IMR-90 (cell line): ENCODE measurements around the gene FRS3. TPM values are rescaled to one million over a fixed set of nuclear protein-coding genes. Genes with fewer than 3 reads are reported as not detected.
A peak's percentile ranks its signal among the peaks of the same experiment; 100 is the strongest.

Experiments used
- ATAC-seq: fragments of 200-7000 bp; cut with Tn5 transposase; 2 replicates; pipeline ENCODE4 v1.9.1; 2020; ENCODE audit warnings: low read depth, mild to moderate bottlenecking, moderate library complexity
- BruUV-seq: library from RNA; stranded (reverse); fragments of 400-500 nt; replicated peaks from 2 replicates; lab custom pipeline; 2021; lab: Mats Ljungman, UMichigan
- CTCF ChIA-PET: fragments of 300-600 bp; formaldehyde crosslinking; extraction: SDS; loops from one replicate; lab custom pipeline; 2021; ENCODE audit warnings: antibody characterized with exemption; lab: Yijun Ruan, JAX
- POLR2A ChIA-PET: fragments of 300-600 bp; sonication (Branson Sonifier 250); formaldehyde crosslinking; loops from one replicate; lab custom pipeline; 2022; ENCODE audit warnings: antibody characterized with exemption; ENCODE audit not compliant: unreplicated experiment; lab: Charles Lee
- DNase-seq: peaks from one replicate; pipeline ENCODE4 v3.0.0; 2013
- H2AFZ ChIP-seq: replicated peaks from 2 replicates; pipeline ENCODE3; 2013; ENCODE audit warnings: low read length, mild to moderate bottlenecking; ENCODE audit not compliant: poor library complexity
- H2AK5ac ChIP-seq: 2 replicates; pipeline ENCODE4 v1.6.1; 2013; ENCODE audit warnings: low read depth, low read length, inconsistent platforms
- H2AK9ac ChIP-seq: replicated peaks from 2 replicates; pipeline ENCODE3; 2013; ENCODE audit warnings: mild to moderate bottlenecking, low read depth, low read length, moderate library complexity; ENCODE audit not compliant: poor library complexity
- H2BK120ac ChIP-seq: 2 replicates; pipeline ENCODE4 v1.6.1; 2013; ENCODE audit warnings: low read depth, low read length, inconsistent platforms
- H2BK15ac ChIP-seq: 3 replicates; pipeline ENCODE4 v1.6.1; 2013; ENCODE audit warnings: low read depth, low read length, inconsistent platforms
- H2BK20ac ChIP-seq: 2 replicates; pipeline ENCODE4 v1.6.1; 2013; ENCODE audit warnings: low read depth, mild to moderate bottlenecking, inconsistent platforms, low read length, moderate library complexity
- H2BK5ac ChIP-seq: 2 replicates; pipeline ENCODE4 v1.6.1; 2013; ENCODE audit warnings: mild to moderate bottlenecking, low read depth, low read length, inconsistent platforms; ENCODE audit not compliant: poor library complexity, severe bottlenecking
- H3K14ac ChIP-seq: replicated peaks from 2 replicates; pipeline ENCODE4 v1.6.1; 2013; ENCODE audit warnings: low read depth, low read length, inconsistent platforms
- H3K18ac ChIP-seq: 2 replicates; pipeline ENCODE4 v1.6.1; 2013; ENCODE audit warnings: low read depth, low read length, control low read depth
- H3K23ac ChIP-seq: 2 replicates; pipeline ENCODE4 v1.6.1; 2013; ENCODE audit warnings: low read depth, low read length, inconsistent platforms
- H3K27ac ChIP-seq: 2 replicates; pipeline ENCODE4 v1.5.1; 2013; ENCODE audit warnings: mild to moderate bottlenecking, control low read depth, low read length; ENCODE audit not compliant: insufficient read depth
- H3K27me3 ChIP-seq: 2 replicates; pipeline ENCODE4 v1.6.1; 2013; ENCODE audit warnings: low read length; ENCODE audit not compliant: control insufficient read depth, insufficient read depth
- H3K36me3 ChIP-seq: 2 replicates; pipeline ENCODE4 v1.6.1; 2013; ENCODE audit warnings: low read length, mixed read lengths; ENCODE audit not compliant: control insufficient read depth, insufficient read depth
- H3K4ac ChIP-seq: 2 replicates; pipeline ENCODE4 v1.6.1; 2013; ENCODE audit warnings: low read depth, low read length, inconsistent platforms
- H3K4me1 ChIP-seq: 2 replicates; pipeline ENCODE4 v1.6.1; 2013; ENCODE audit warnings: low read length, mixed read lengths; ENCODE audit not compliant: control insufficient read depth, insufficient read depth
- H3K4me2 ChIP-seq: 2 replicates; pipeline ENCODE4 v1.6.1; 2013; ENCODE audit warnings: low read depth, mild to moderate bottlenecking, control low read depth, low read length, moderate library complexity
- H3K4me3 ChIP-seq: 2 replicates; pipeline ENCODE4 v1.5.1; 2013; ENCODE audit warnings: low read depth, mild to moderate bottlenecking, control low read depth, low read length, moderate library complexity; ENCODE audit not compliant: insufficient read depth
- H3K56ac ChIP-seq: 2 replicates; pipeline ENCODE4 v1.6.1; 2013; ENCODE audit warnings: low read length, inconsistent platforms; ENCODE audit not compliant: insufficient read depth; ENCODE audit errors: extremely low read depth
- H3K79me1 ChIP-seq, 2 experiments: 2 replicates each; pipeline ENCODE4 v1.6.1; 2013; ENCODE audit warnings: low read length in 2 of 2, inconsistent platforms in 1 of 2, low read depth in 1 of 2
- H3K9ac ChIP-seq: 2 replicates; pipeline ENCODE4 v1.6.1; 2013; ENCODE audit warnings: low read depth, low read length, control low read depth
- H3K9me1 ChIP-seq: 2 replicates; pipeline ENCODE4 v1.6.1; 2013; ENCODE audit warnings: low read length, inconsistent platforms; ENCODE audit not compliant: insufficient read depth
- H3K9me3 ChIP-seq: 2 replicates; pipeline ENCODE4 v1.6.1; 2013; ENCODE audit warnings: low read length; ENCODE audit not compliant: control insufficient read depth, insufficient read depth
- H4K20me1 ChIP-seq: 2 replicates; pipeline ENCODE4 v1.6.1; 2013; ENCODE audit warnings: low read length, inconsistent platforms; ENCODE audit not compliant: insufficient read depth
- H4K5ac ChIP-seq: 2 replicates; pipeline ENCODE4 v1.6.1; 2013; ENCODE audit warnings: mild to moderate bottlenecking, low read depth, low read length, control low read depth
- H4K8ac ChIP-seq, 2 experiments: 2 replicates each; pipeline ENCODE4 v1.6.1; 2013; ENCODE audit warnings: low read depth in 2 of 2, low read length in 2 of 2, control low read depth in 1 of 2, inconsistent platforms in 1 of 2
- H4K91ac ChIP-seq: 2 replicates; pipeline ENCODE4 v1.6.1; 2013; ENCODE audit warnings: low read depth, low read length, inconsistent platforms; ENCODE audit not compliant: insufficient read depth
- CEBPB ChIP-seq: IDR thresholded peaks from 2 replicates; pipeline ENCODE4 v1.6.1; 2012; ENCODE audit warnings: low read depth, low read length, improper control_type of control experiment
- FOS ChIP-seq: fragments of 150-350 bp; IDR thresholded peaks from 2 replicates; pipeline ENCODE4 v1.6.1; 2016; ENCODE audit warnings: low read depth, low read length
- MAZ ChIP-seq: IDR thresholded peaks from 2 replicates; pipeline ENCODE4 v1.6.1; 2012; ENCODE audit warnings: low read depth, mild to moderate bottlenecking, low read length, improper control_type of control experiment, moderate library complexity, borderline replicate concordance
- MXI1 ChIP-seq: IDR thresholded peaks from 2 replicates; pipeline ENCODE4 v1.6.1; 2012; ENCODE audit warnings: low read depth, mild to moderate bottlenecking, low read length, moderate library complexity, borderline replicate concordance
- WGBS, 2 experiments: methylation state at CpG; one replicate each; pipeline versions ENCODE4 v1.1.5 to v1.1.7; 2013; ENCODE audit warnings: missing lambda C conversion rate in 2 of 2; ENCODE audit not compliant: insufficient read length in 1 of 2; ENCODE audit errors: extremely low coverage in 2 of 2; 5-methylcytosine and 5-hydroxymethylcytosine counted together
- dilution Hi-C: fragments of 300-500 bp; cut with HindIII; formaldehyde crosslinking; loops from one replicate; pipeline ENCODE4 v1.14.3; 2018; ENCODE audit warnings: low sequenced_read_pairs; ENCODE audit not compliant: unreplicated experiment
- in situ Hi-C: fragments of 300-500 bp; cut with MboI; formaldehyde crosslinking; loops from 3 replicates; pipeline ENCODE4 v1.14.3; 2019; ENCODE audit warnings: low sequenced_read_pairs, inconsistent platforms, mixed read lengths
- intact Hi-C: fragments of 100-400 bp; cut with micrococcal nuclease; formaldehyde crosslinking; loops from 2 replicates; pipeline ENCODE4 v1.10.0; 2022
- polyA plus RNA-seq, 3 experiments: library from polyadenylated mRNA; depleted of rRNA; stranded (reverse); fragments of >200 nt; gene quantifications; 2 replicates each; pipeline ENCODE4 v1.2.3, GENCODE V29; 2012; ENCODE audit warnings: low replicate concordance in 1 of 3
- total RNA-seq: library from RNA; depleted of rRNA; stranded (reverse); fragments of >200 nt; gene quantifications from 2 replicates; pipeline ENCODE4 v1.2.3, GENCODE V29; 2012
- TF ChIP-seq, protein P1 (sequence below): fragments of 150-350 bp; IDR thresholded peaks from 2 replicates; pipeline ENCODE4 v1.6.1; 2017; ENCODE audit warnings: mild to moderate bottlenecking, antibody characterized with exemption, low read length, low read depth

Gene FRS3
- total and polyA plus RNA-seq, 2 of the 4 experiments (the other 2 are of a cell fraction): 0.54 to 3.8 TPM

DNA sequence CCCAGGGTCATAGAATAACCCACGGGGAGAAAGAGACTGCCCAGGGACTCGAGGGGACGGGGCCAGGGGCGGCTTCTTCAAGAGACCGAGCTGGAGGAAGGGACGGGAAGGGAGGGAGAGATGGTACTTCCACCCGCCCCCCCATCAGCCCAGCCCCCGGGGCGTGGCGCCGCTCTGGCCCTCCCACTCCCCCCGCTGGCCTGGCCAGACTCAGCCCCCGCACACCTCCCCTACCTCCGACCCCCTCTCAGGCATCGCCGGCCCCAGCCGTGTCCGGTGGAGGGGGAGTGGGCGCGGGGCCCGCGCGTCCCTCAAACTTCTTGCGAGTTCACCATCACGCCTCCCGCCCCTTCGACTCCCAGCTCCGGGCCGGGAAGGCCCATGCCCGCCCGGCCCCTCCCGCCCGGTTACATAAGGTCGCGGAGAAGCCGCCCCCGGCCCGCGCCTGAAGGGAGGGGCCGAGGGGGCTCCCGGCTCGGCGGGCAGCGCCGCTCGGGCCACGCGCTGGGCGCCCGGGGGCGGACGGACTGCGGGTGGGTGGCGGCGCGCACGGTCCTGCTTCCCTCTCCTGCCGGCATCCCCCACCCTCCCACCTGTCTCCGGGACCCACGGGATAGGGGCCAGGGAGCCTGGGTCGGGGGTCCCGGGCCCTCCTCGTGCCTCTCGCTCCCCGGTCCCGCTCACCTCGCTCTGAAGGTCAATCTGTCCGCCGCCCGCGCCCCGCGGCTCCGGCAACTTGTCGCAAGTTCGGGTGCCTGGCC is 44.9 kb downstream of the FRS3 start:
- Histone ChIP-seq H3K18ac (peak overlapping the region; percentile 47; the same call in 1 of the 2 replicates), H3K56ac (no peak overlapping the region), H3K4me1 (peaks cover 18% of the 10 kb centered on the region), H3K14ac (no peak overlapping the region), H4K5ac (no peak overlapping the region), H4K91ac (no peak overlapping the region; the same call in 1 of the 2 replicates), H3K9me3 (no peaks in the 10 kb centered on the region), H2BK5ac (peak overlapping the region; percentile 77), H3K23ac (no peak overlapping the region), H4K20me1 (no peaks in the 10 kb centered on the region), H3K9me1 (peaks cover 9% of the 10 kb centered on the region; the same call in 1 of the 2 replicates), H2BK20ac (no peak overlapping the region), H3K9ac (peak overlapping the region; percentile 66), H2AK9ac (peak overlapping the region; percentile 75), H3K27ac (peak overlapping the region; percentile 70), H3K4me2 (peak overlapping the region; percentile 80), H3K4ac (no peak overlapping the region), H2AK5ac (no peak overlapping the region), H2BK15ac (no peak overlapping the region), H3K27me3 (no peaks in the 10 kb centered on the region; the same call in 1 of the 2 replicates), H3K79me1 (peaks cover 6 to 23% of the 10 kb centered on the region in 2 experiments; a peak in 2 of 4 replicates), H3K4me3 (peak overlapping the region; percentile 88), H3K36me3 (no peaks in the 10 kb centered on the region), H2AFZ (peak overlapping the region; percentile 95), H4K8ac (peak overlapping the region in 1 of 2 experiments; percentile 71; a peak in 1 of 4 replicates), H2BK120ac (no peak overlapping the region)
- ChIA-PET CTCF (interaction anchor here (0.7 to 1.2 kb wide), 2 partner anchors 53 to 366 kb away, joined by 3 to 4 read pairs; partner anchors contain the start of gene TOMM6), POLR2A (no interaction called here)
- 0% methylated on average over 1 of the region's 76 CpGs; no CpG with 5 or more reads in 1 of the 2 experiments for WGBS, 2 experiments
- intact Hi-C loops (loop anchor here (1.0 to 2.0 kb wide), 4 partner anchors 28 to 52 kb away; no protein-coding TSS in a partner anchor), dilution Hi-C loops (no loop called here), in situ Hi-C loops (no loop called here)
- peak; percentile 75 for ATAC-seq
- BruUV-seq: no TSS peak
- TF ChIP-seq FOS (no peak), CEBPB (no peak), MXI1 (no peak; the same call in 1 of the 2 replicates), MAZ (peak; percentile 49; the same call in 1 of the 2 replicates)
- TF ChIP-seq, protein P1, sequence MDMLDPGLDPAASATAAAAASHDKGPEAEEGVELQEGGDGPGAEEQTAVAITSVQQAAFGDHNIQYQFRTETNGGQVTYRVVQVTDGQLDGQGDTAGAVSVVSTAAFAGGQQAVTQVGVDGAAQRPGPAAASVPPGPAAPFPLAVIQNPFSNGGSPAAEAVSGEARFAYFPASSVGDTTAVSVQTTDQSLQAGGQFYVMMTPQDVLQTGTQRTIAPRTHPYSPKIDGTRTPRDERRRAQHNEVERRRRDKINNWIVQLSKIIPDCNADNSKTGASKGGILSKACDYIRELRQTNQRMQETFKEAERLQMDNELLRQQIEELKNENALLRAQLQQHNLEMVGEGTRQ: no peak
- peak; percentile 71 for DNase-seq
